ENCODE measurements around the gene MRTFB. TPM values are rescaled to one million over a fixed set of nuclear protein-coding genes. Genes with fewer than 3 reads are reported as not detected.

Gene MRTFB
- total and polyA plus RNA-seq, 2 donors (not counting 3 experiments of a cell fraction or from before 2014, with no cell fraction given), result 19.6 to 49.5 TPM

DNA sequence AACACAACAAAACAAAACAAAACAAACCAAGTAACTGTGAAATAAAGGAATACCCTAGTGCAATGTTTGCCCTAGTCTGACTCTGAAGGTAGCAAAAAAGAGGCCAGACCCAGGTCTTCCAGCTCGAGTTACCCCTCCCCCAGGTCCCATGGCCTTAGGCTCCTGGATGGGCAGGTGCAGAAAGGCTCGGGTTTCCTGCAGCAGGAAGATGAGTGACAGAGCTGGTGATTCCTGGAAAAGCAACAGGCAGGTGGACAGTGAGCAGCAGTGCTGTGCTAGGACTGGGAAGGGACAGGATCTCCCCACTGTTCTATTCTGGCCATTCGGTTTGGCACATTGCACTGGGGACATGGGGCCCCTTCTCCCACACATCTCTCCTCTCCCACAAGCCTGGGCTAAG, 42.9 kb upstream of the MRTFB start:
- Histone ChIP-seq H3K27ac (ENCODE audit: insufficient read depth, low read depth, low read length) (no peak overlapping the region), H3K4me2 (ENCODE audit: insufficient read depth, low read length) (no peak overlapping the region), H3K79me2 (ENCODE audit: control insufficient read depth, insufficient read depth, low read length) (no peaks in the 10 kb centered on the region), H3K27me3 (ENCODE audit: control insufficient read depth in 2 of 2, insufficient read depth in 2 of 2, low read length in 2 of 2) (no peaks in the 10 kb centered on the region), H3K4me3 (replicated peaks in 1 of 3; ENCODE audit: insufficient read depth in 1 of 3, low read depth in 1 of 3, low read length in 3 of 3) (no peak overlapping the region), H3K9ac (replicated peaks; ENCODE audit: extremely low read depth, insufficient read depth, low read length) (no peak overlapping the region), H2AFZ (ENCODE audit: low read depth, low read length) (no peak overlapping the region), H3K9me1 (replicated peaks; ENCODE audit: control insufficient read depth, extremely low read depth, insufficient read depth, low read length) (no peaks in the 10 kb centered on the region), H3K9me3 (replicated peaks; ENCODE audit: control insufficient read depth, insufficient read depth, low read length) (no peaks in the 10 kb centered on the region), H4K20me1 (replicated peaks; ENCODE audit: control insufficient read depth, extremely low read depth, insufficient read depth, low read length) (no peaks in the 10 kb centered on the region), H3K36me3 (ENCODE audit: control insufficient read depth in 2 of 2, extremely low read depth in 1 of 2, insufficient read depth in 2 of 2, low read length in 2 of 2) (no peaks in the 10 kb centered on the region), H3K4me1 (ENCODE audit: control insufficient read depth, extremely low read depth, insufficient read depth, low read length) (no peaks in the 10 kb centered on the region)
- FAIRE-seq, result no peak
- ChIA-PET POLR2A (no interaction called here), CTCF (interaction anchor here (1.2 kb wide), 1 partner anchor 12 kb away, joined by 3 read pairs; no protein-coding TSS in a partner anchor)
- no TSS peak for BruUV-seq (replicated peaks)
- TF ChIP-seq POLR2AphosphoS5 (IDR thresholded peaks at IDR 0.05; ENCODE audit: insufficient read depth, low read depth, low read length) (no peak), FOS (IDR thresholded peaks at IDR 0.05; ENCODE audit: borderline replicate concordance, insufficient read depth, low read length) (no peak), MYC (IDR thresholded peaks at IDR 0.05; ENCODE audit: low read depth, low read length) (no peak), JUN (IDR thresholded peaks at IDR 0.05; ENCODE audit: borderline replicate concordance, insufficient read depth, insufficient read length, low read depth) (no peak), GATA2 (IDR thresholded peaks at IDR 0.05; ENCODE audit: insufficient read depth, insufficient read length, low read depth, low read length) (no peak), EZH2 (IDR thresholded peaks at IDR 0.05; ENCODE audit: borderline replicate concordance, low read depth, low read length, severe bottlenecking) (no peak), POLR2A (IDR thresholded peaks at IDR 0.05; ENCODE audit: low read depth, low read length) (no peak)
- TF ChIP-seq, protein P1, sequence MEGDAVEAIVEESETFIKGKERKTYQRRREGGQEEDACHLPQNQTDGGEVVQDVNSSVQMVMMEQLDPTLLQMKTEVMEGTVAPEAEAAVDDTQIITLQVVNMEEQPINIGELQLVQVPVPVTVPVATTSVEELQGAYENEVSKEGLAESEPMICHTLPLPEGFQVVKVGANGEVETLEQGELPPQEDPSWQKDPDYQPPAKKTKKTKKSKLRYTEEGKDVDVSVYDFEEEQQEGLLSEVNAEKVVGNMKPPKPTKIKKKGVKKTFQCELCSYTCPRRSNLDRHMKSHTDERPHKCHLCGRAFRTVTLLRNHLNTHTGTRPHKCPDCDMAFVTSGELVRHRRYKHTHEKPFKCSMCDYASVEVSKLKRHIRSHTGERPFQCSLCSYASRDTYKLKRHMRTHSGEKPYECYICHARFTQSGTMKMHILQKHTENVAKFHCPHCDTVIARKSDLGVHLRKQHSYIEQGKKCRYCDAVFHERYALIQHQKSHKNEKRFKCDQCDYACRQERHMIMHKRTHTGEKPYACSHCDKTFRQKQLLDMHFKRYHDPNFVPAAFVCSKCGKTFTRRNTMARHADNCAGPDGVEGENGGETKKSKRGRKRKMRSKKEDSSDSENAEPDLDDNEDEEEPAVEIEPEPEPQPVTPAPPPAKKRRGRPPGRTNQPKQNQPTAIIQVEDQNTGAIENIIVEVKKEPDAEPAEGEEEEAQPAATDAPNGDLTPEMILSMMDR (IDR thresholded peaks at IDR 0.05; ENCODE audit: extremely low read depth in 1 of 2, insufficient read depth in 1 of 2, low read depth in 1 of 2, low read length in 2 of 2), result no peak
- TF ChIP-seq, protein P2, sequence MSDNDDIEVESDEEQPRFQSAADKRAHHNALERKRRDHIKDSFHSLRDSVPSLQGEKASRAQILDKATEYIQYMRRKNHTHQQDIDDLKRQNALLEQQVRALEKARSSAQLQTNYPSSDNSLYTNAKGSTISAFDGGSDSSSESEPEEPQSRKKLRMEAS (IDR thresholded peaks at IDR 0.05; ENCODE audit: insufficient read depth, insufficient read length), result no peak
- dilution Hi-C loops (cut with MboI; ENCODE audit: extremely low pct_ligation_motif_present, low sequenced_read_pairs), result no loop called here
- DNase-seq (ENCODE audit: low read depth, low spot score), result no peak
- intact Hi-C loops (cut with micrococcal nuclease), result no loop called here

Data from endothelial cell of umbilical vein (primary cell).